LHCN-M2 (cell line): Measurements from ENCODE around the gene CFAP20. TPM values are rescaled to one million over a fixed set of nuclear protein-coding genes. Genes with fewer than 3 reads are reported as not detected.

Experiments used
- total RNA-seq: library from RNA; depleted of rRNA; stranded (reverse); fragments of >200 nt; gene quantifications from 2 replicates; pipeline ENCODE4 v1.2.3, GENCODE V29; 2014; rRNA removed

The CFAP20 gene
- total RNA-seq, 1 experiment from 2014 or later, result 70.2 TPM

Other genes with a start within 250 kb of the CFAP20 start
- not detected in 2 replicates for gene CNGB1, start 158.3 kb downstream of the CFAP20 start, total RNA-seq
- 3.5 and 3.8 TPM in 2 replicates for gene ZNF319, start 128.7 kb downstream of the CFAP20 start, total RNA-seq
- 24.5 and 37.2 TPM in 2 replicates for gene USB1, start 128.0 kb downstream of the CFAP20 start, total RNA-seq
- gene MMP15, start 103.6 kb downstream of the CFAP20 start, total RNA-seq, result 1.9 and 5.0 TPM in 2 replicates
- gene CSNK2A2, start 68.7 kb upstream of the CFAP20 start, total RNA-seq, result 25.4 and 27.4 TPM in 2 replicates
- gene PRSS54, start 165.6 kb upstream of the CFAP20 start, total RNA-seq, result not detected in 2 replicates